Smooth muscle cell (in vitro differentiated cells): ENCODE results near the gene TRAPPC14. TPM values are rescaled to one million over a fixed set of nuclear protein-coding genes. Genes with fewer than 3 reads are reported as not detected.

Experiments
- DNase-seq: peaks from one replicate; lab custom pipeline; 2025; ENCODE audit not compliant: unreplicated experiment; lab: John Stamatoyannopoulos, UW
- H2AFZ ChIP-seq: fragments of 200-600 bp; sonication (generic); 2 replicates; pipeline ENCODE4 v1.6.0; 2016; ENCODE audit warnings: antibody characterized with exemption, low read depth, mild to moderate bottlenecking
- H3F3A ChIP-seq: fragments of 200-600 bp; sonication (generic); 2 replicates; pipeline ENCODE4 v1.6.0; 2017; ENCODE audit warnings: antibody characterized with exemption, low read depth
- H3K27ac ChIP-seq: fragments of 200-600 bp; sonication (generic); 2 replicates; pipeline ENCODE4 v1.5.1; 2016; ENCODE audit warnings: low read depth, mild to moderate bottlenecking
- H3K27me3 ChIP-seq: fragments of 200-600 bp; sonication (generic); 2 replicates; pipeline ENCODE4 v1.6.1; 2016; ENCODE audit warnings: low read depth, mild to moderate bottlenecking
- H3K36me3 ChIP-seq: fragments of 200-600 bp; sonication (generic); 2 replicates; pipeline ENCODE4 v1.5.1; 2016; ENCODE audit warnings: low read depth
- H3K4me1 ChIP-seq: fragments of 200-600 bp; sonication (generic); 2 replicates; pipeline ENCODE4 v1.5.1; 2016; ENCODE audit warnings: low read depth
- H3K4me2 ChIP-seq: fragments of 200-600 bp; sonication (generic); 2 replicates; pipeline ENCODE4 v1.6.0; 2016; ENCODE audit warnings: mild to moderate bottlenecking
- H3K4me3 ChIP-seq: fragments of 200-600 bp; sonication (generic); 2 replicates; pipeline ENCODE4 v1.5.1; 2016; ENCODE audit warnings: mild to moderate bottlenecking
- H3K79me2 ChIP-seq: fragments of 200-600 bp; sonication (generic); 2 replicates; pipeline ENCODE4 v1.6.0; 2016; ENCODE audit warnings: low read depth, mild to moderate bottlenecking
- H3K9ac ChIP-seq: fragments of 200-600 bp; sonication (generic); 2 replicates; pipeline ENCODE4 v1.6.0; 2016; ENCODE audit warnings: low read depth
- H3K9me3 ChIP-seq: fragments of 200-600 bp; sonication (generic); replicated peaks from 2 replicates; pipeline ENCODE4 v1.5.1; 2016; ENCODE audit warnings: low read depth
- H4K20me1 ChIP-seq: fragments of 200-600 bp; sonication (generic); 2 replicates; pipeline ENCODE4 v1.6.0; 2016; ENCODE audit warnings: low read depth
- WGBS: methylation state at CpG from one replicate; pipeline ENCODE4 v1.1.7; 2016; ENCODE audit warnings: low lambda C conversion rate; 5-methylcytosine and 5-hydroxymethylcytosine counted together
- polyA plus RNA-seq: library from polyadenylated mRNA; unstranded; fragments of >200 nt; fragmentation: Nextera tagmentation; extraction: Ambion mirVana; gene quantifications from 2 replicates; pipeline ENCODE4 v1.2.1, GENCODE V29; 2016
- total RNA-seq: library from RNA; depleted of rRNA; stranded (reverse); fragments of >200 nt; gene quantifications from 2 replicates; pipeline ENCODE4 v1.2.3, GENCODE V29; 2014
- TF ChIP-seq, protein P1 (sequence below): fragments of 200-600 bp; sonication (generic); IDR thresholded peaks from 2 replicates; pipeline ENCODE4 v1.5.1; 2017; ENCODE audit warnings: borderline replicate concordance, mild to moderate bottlenecking, antibody characterized with exemption; ENCODE audit not compliant: insufficient read depth, poor library complexity, severe bottlenecking

TRAPPC14 gene
- total and polyA plus RNA-seq, 2 experiments from 2014 or later, result 5.4 to 7.0 TPM

DNA sequence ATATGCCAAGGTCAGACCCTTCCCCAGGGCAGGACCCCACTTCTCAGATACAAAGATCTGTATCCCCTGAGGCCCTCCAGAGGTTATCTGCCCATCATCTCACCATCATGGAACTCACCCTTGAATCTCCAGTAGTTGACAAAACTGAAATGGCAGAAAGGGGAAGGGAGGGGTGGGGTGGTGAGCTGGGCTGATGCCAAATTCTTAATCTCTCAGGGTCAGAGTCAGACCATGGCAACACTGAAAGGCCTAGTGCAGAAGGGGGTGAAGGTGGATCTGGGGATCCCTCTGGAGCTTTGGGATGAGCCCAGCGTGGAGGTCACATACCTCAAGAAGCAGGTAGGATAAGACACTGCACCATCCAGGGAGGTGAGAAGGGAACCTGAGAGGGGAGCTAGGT is 36.0 kb downstream of the TRAPPC14 start:
- Histone ChIP-seq H3K4me2 (no peak overlapping the region), H2AFZ (no peak overlapping the region), H3K79me2 (peaks cover 18% of the 10 kb centered on the region), H3K27ac (no peak overlapping the region), H3F3A (peaks cover 9% of the 10 kb centered on the region), H3K36me3 (no peaks in the 10 kb centered on the region), H3K9ac (no peak overlapping the region), H3K9me3 (no peaks in the 10 kb centered on the region), H3K4me1 (peaks cover 15% of the 10 kb centered on the region), H3K27me3 (no peaks in the 10 kb centered on the region), H3K4me3 (no peak overlapping the region), H4K20me1 (no peaks in the 10 kb centered on the region)
- no peak for DNase-seq
- TF ChIP-seq, protein P1, sequence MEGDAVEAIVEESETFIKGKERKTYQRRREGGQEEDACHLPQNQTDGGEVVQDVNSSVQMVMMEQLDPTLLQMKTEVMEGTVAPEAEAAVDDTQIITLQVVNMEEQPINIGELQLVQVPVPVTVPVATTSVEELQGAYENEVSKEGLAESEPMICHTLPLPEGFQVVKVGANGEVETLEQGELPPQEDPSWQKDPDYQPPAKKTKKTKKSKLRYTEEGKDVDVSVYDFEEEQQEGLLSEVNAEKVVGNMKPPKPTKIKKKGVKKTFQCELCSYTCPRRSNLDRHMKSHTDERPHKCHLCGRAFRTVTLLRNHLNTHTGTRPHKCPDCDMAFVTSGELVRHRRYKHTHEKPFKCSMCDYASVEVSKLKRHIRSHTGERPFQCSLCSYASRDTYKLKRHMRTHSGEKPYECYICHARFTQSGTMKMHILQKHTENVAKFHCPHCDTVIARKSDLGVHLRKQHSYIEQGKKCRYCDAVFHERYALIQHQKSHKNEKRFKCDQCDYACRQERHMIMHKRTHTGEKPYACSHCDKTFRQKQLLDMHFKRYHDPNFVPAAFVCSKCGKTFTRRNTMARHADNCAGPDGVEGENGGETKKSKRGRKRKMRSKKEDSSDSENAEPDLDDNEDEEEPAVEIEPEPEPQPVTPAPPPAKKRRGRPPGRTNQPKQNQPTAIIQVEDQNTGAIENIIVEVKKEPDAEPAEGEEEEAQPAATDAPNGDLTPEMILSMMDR, result no peak
- 100% methylated on average over 1 of the region's 1 CpG for WGBS

DNA sequence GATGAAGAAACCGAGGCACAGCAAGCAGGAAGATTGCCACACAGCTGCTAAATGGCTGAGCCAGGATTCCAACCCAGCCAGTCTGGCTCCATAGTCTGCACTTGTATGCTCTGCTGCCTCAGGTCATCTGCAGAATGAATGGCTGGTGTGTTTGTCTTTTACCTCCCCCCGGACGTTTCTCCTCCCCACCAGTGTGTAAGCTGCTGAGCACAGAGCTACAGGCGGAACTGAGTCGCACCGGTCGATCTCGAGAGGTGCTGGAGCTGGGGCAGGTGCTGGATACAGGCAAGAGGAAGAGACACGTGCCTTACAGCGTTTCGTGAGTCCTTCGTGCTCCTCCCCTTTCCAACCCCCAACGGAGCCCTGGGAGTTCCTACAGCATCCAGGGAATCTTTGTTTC is 36.5 kb downstream of the TRAPPC14 start:
- peaks cover 15% of the 10 kb centered on the region for H3K4me1 ChIP-seq
- no peak overlapping the region for H3K4me3 ChIP-seq
- H3K27ac ChIP-seq, result no peak overlapping the region
- H3K9ac ChIP-seq, result no peak overlapping the region
- no peaks in the 10 kb centered on the region for H3K9me3 ChIP-seq
- no peak overlapping the region for H2AFZ ChIP-seq
- no peak for DNase-seq
- H4K20me1 ChIP-seq, result no peaks in the 10 kb centered on the region
- no peak overlapping the region for H3K4me2 ChIP-seq
- H3F3A ChIP-seq, result peaks cover 9% of the 10 kb centered on the region
- peaks cover 18% of the 10 kb centered on the region for H3K79me2 ChIP-seq
- H3K27me3 ChIP-seq, result no peaks in the 10 kb centered on the region
- no peaks in the 10 kb centered on the region for H3K36me3 ChIP-seq
- whole genome bisulfite sequencing, result 78% methylated on average over 13 of the region's 13 CpGs
- TF ChIP-seq, protein P1, result no peak

DNA sequence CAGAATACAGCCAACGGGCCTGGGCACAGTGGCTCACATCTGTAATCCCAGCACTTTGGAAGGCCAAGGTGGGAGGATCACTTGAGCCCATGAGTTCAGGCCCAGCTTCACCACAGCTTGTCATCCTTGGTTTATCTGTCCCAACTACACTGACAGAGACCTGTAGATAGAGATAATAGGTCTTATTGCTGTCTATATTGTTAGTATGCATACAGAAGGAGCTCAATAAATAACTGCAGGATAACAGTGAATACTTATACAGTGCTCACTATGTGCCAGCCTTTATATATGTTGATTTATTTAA is 37.8 kb downstream of the TRAPPC14 start:
- Histone ChIP-seq H3K27me3 (no peaks in the 10 kb centered on the region), H3F3A (peaks cover 3% of the 10 kb centered on the region), H3K4me1 (peaks cover 10% of the 10 kb centered on the region), H3K36me3 (no peaks in the 10 kb centered on the region), H3K27ac (peak overlapping the region; percentile 92), H3K9me3 (no peaks in the 10 kb centered on the region), H3K79me2 (peaks cover 18% of the 10 kb centered on the region), H3K9ac (no peak overlapping the region), H3K4me3 (peak overlapping the region; percentile 96), H2AFZ (no peak overlapping the region), H4K20me1 (no peaks in the 10 kb centered on the region), H3K4me2 (peak overlapping the region; percentile 96)
- WGBS, result 73% methylated on average over 1 of the region's 1 CpG
- TF ChIP-seq, protein P1, result no peak
- no peak for DNase-seq

DNA sequence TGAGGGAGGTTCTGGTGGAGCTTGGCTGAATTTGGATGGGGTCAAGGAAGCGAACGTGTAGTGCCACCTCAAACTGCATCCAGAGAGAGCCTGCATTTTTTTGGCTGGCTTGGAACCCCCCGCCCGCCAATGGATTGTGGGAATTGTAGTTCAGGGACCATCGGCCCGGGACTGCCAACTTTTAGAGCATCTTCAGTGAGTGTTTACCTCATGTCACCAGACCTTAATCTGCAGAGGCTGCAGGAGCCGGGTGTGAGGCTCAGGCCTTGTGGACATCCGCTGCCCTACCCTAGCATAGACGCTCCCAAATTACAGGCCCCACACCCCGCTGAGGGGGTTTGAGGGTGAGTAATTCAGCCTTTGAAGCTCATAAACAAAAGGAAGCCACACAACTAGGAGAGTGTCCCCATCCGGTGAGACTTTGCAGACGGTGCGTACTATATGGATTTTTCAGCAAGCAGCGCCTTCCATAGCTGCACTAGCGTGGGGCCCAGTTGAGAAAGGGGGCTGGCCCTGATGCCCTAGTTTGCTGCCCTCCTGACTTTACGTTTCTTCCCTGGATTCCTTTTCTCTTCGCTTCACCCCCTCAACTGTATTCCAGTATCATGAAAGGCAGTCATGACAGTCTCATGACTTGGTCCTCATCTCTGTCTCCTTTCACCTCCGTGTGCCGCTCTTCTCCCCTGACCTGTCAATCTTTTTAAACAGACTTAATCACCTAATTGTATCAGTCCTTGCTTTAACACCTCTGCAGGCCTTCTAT is 38.4 kb downstream of the TRAPPC14 start:
- Histone ChIP-seq H3K4me1 (peaks cover 10% of the 10 kb centered on the region), H4K20me1 (no peaks in the 10 kb centered on the region), H3K27me3 (no peaks in the 10 kb centered on the region), H3K27ac (peak overlapping the region; percentile 92), H3K4me3 (peak overlapping the region; percentile 96), H3F3A (peaks cover 3% of the 10 kb centered on the region), H3K9ac (peak overlapping the region; percentile 94), H3K36me3 (no peaks in the 10 kb centered on the region), H2AFZ (peak overlapping the region; percentile 93), H3K4me2 (peak overlapping the region; percentile 96), H3K9me3 (no peaks in the 10 kb centered on the region), H3K79me2 (peaks cover 18% of the 10 kb centered on the region)
- TF ChIP-seq, protein P1, result no peak
- DNase-seq, result peak; percentile 53
- 16% methylated on average over 19 of the region's 19 CpGs for WGBS
